HepG2 (cell line): ENCODE measurements around the gene MC1R. TPM values are rescaled to one million over a fixed set of nuclear protein-coding genes. Genes with fewer than 3 reads are reported as not detected.

Experiments used
- AKNA ChIP-seq: sonication (generic); formaldehyde crosslinking; IDR thresholded peaks from 2 replicates; pipeline ENCODE4 v1.4.0; 2020; ENCODE audit warnings: missing genetic modification reagents, borderline replicate concordance
- ATF4 ChIP-seq, 2 experiments: fragments of 450-650 bp in 1 of 2; sonication (generic) in 1 of 2; formaldehyde crosslinking; IDR thresholded peaks; 2 replicates each; pipeline versions ENCODE4 v1.5.0 to v1.8.0; 2020 to 2022; ENCODE audit warnings: mild to moderate bottlenecking in 1 of 2, missing genetic modification reagents in 1 of 2
- DRAP1 ChIP-seq: IDR thresholded peaks from 2 replicates; pipeline ENCODE4 v1.6.1; 2016; ENCODE audit warnings: missing genetic modification reagents, missing compliant biosample characterization
- FOXK1 ChIP-seq: sonication (generic); formaldehyde crosslinking; IDR thresholded peaks from 2 replicates; pipeline ENCODE4 v1.4.0; 2020; ENCODE audit warnings: low read depth, missing genetic modification reagents, borderline replicate concordance
- HDAC6 ChIP-seq: fragments of 200-600 bp; sonication (generic); IDR thresholded peaks from 2 replicates; pipeline ENCODE4 v1.7.0; 2017; ENCODE audit warnings: mild to moderate bottlenecking, antibody characterized with exemption, low read length, low read depth
- HMGXB4 ChIP-seq, 2 experiments: sonication (generic) in 1 of 2; formaldehyde crosslinking in 1 of 2; IDR thresholded peaks; 2 replicates each; pipeline versions ENCODE4 v1.4.0 to v1.6.1; 2018 to 2020; ENCODE audit warnings: missing genetic modification reagents in 2 of 2, borderline replicate concordance in 1 of 2, low read depth in 1 of 2, mild to moderate bottlenecking in 1 of 2, missing biosample characterization in 1 of 2
- HOXA9 ChIP-seq: sonication (generic); formaldehyde crosslinking; IDR thresholded peaks from 2 replicates; pipeline ENCODE4 v1.8.1; 2022; ENCODE audit warnings: missing genetic modification reagents, mild to moderate bottlenecking, moderate library complexity, borderline replicate concordance
- MXD4 ChIP-seq: IDR thresholded peaks from 2 replicates; pipeline ENCODE4 v1.6.1; 2016; ENCODE audit warnings: mild to moderate bottlenecking, missing biosample characterization, missing genetic modification reagents
- PHB2 ChIP-seq: fragments of 450-650 bp; IDR thresholded peaks from 2 replicates; pipeline ENCODE4 v1.6.1; 2018; ENCODE audit not compliant: partially characterized antibody
- SMAD1 ChIP-seq: sonication (generic); formaldehyde crosslinking; IDR thresholded peaks from 2 replicates; pipeline ENCODE4 v1.4.0; 2020; ENCODE audit warnings: missing genetic modification reagents, low read depth, mild to moderate bottlenecking, borderline replicate concordance
- SP140L ChIP-seq: sonication (generic); formaldehyde crosslinking; IDR thresholded peaks from 2 replicates; pipeline ENCODE4 v1.4.0; 2020; ENCODE audit warnings: missing genetic modification reagents, borderline replicate concordance
- ZEB1 ChIP-seq: IDR thresholded peaks from 2 replicates; pipeline ENCODE4 v1.6.1; 2012; ENCODE audit warnings: mild to moderate bottlenecking, low read depth, inconsistent platforms; ENCODE audit not compliant: insufficient replicate concordance
- ZFP82 ChIP-seq: sonication (generic); formaldehyde crosslinking; IDR thresholded peaks from 2 replicates; pipeline ENCODE4 v1.5.1; 2020; ENCODE audit warnings: mild to moderate bottlenecking, missing genetic modification reagents, borderline replicate concordance
- ZNF121 ChIP-seq: sonication (generic); formaldehyde crosslinking; IDR thresholded peaks from 2 replicates; pipeline ENCODE4 v1.5.0; 2020; ENCODE audit warnings: mild to moderate bottlenecking, missing genetic modification reagents
- ZNF331 ChIP-seq: sonication (generic); formaldehyde crosslinking; IDR thresholded peaks from 2 replicates; pipeline ENCODE4 v1.4.0; 2020; ENCODE audit warnings: missing genetic modification reagents
- ZNF562 ChIP-seq: sonication (generic); formaldehyde crosslinking; IDR thresholded peaks from 2 replicates; pipeline ENCODE4 v1.8.0; 2022; ENCODE audit warnings: missing genetic modification reagents, borderline replicate concordance
- ZNF570 ChIP-seq: sonication (generic); formaldehyde crosslinking; IDR thresholded peaks from 2 replicates; pipeline ENCODE4 v1.4.0; 2020; ENCODE audit warnings: mild to moderate bottlenecking, missing genetic modification reagents, borderline replicate concordance
- ZNF629 ChIP-seq: sonication (generic); formaldehyde crosslinking; conservative IDR thresholded peaks from 2 replicates; pipeline ENCODE4 v1.5.0; 2020; ENCODE audit warnings: missing genetic modification reagents
- ZNF790 ChIP-seq: sonication (generic); formaldehyde crosslinking; IDR thresholded peaks from 2 replicates; pipeline ENCODE4 v1.8.0; 2022; ENCODE audit warnings: missing genetic modification reagents, mild to moderate bottlenecking, borderline replicate concordance
- polyA plus RNA-seq, 8 experiments: library from polyadenylated mRNA; depleted of rRNA in 3 of 8; stranded (reverse) in 7 of 8; unstranded in 1 of 8; fragments of >200 nt; fragmentation: Illumina TruSeq in 4 of 8; extraction: Trizol in 4 of 8; gene quantifications; 2 replicates each; pipeline versions ENCODE4 v1.2.1 to v1.2.3, GENCODE V29; 2011 to 2016; ENCODE audit warnings: low read depth in 4 of 8, missing spikeins in 1 of 8, mixed read lengths in 1 of 8; ENCODE audit not compliant: insufficient read depth in 1 of 8
- total RNA-seq, 5 experiments: library from RNA; depleted of rRNA; stranded (reverse); fragments of >200 nt; fragmentation: Illumina TruSeq; extraction: Trizol; gene quantifications; 2 replicates each; pipeline ENCODE4 v1.2.3, GENCODE V29; 2016; ENCODE audit warnings: low read depth in 1 of 5

Gene MC1R
- total and polyA plus RNA-seq, 2 of the 13 experiments (the other 11 are each of a cell fraction or from before 2014, with no cell fraction given), result 9.1 to 14.8 TPM

- TF ChIP-seq HMGXB4 (CRISPR knock-in tag; IDR thresholded peaks at IDR 0.05; ENCODE audit: borderline replicate concordance in 1 of 2, low read depth in 1 of 2), result peak in 1 of 2 experiments; percentile 78; a peak in 2 of 4 replicates
- TF ChIP-seq AKNA (CRISPR knock-in tag), result peak; percentile 93
- no peak for TF ChIP-seq HDAC6
- peak; percentile 22; the same call in 1 of the 2 replicates for TF ChIP-seq DRAP1
- TF ChIP-seq ZNF790 (CRISPR knock-in tag), result no peak; the same call in 1 of the 2 replicates
- peak; percentile 66; the same call in 1 of the 2 replicates for TF ChIP-seq SMAD1
- no peak for TF ChIP-seq SP140L (CRISPR knock-in tag)
- peak; percentile 39 for TF ChIP-seq ZEB1
- peak; percentile 62; the same call in 1 of the 2 replicates for TF ChIP-seq MXD4 (CRISPR knock-in tag)
- TF ChIP-seq ZNF121, result peak; percentile 66; the same call in 1 of the 2 replicates
- TF ChIP-seq ZNF570, result no peak; the same call in 1 of the 2 replicates
- peak; percentile 18; the same call in 1 of the 2 replicates for TF ChIP-seq ZNF331 (CRISPR knock-in tag)
- no peak for TF ChIP-seq PHB2
- TF ChIP-seq HOXA9, result no peak; the same call in 1 of the 2 replicates
- TF ChIP-seq ZNF562 (CRISPR knock-in tag), result no peak
- no peak; a peak in 1 of 4 replicates for TF ChIP-seq ATF4 (CRISPR knock-in tag; IDR thresholded peaks at IDR 0.05)
- TF ChIP-seq FOXK1, result peak; percentile 27; the same call in 1 of the 2 replicates
- TF ChIP-seq ZNF629 (CRISPR knock-in tag), result no peak; the same call in 1 of the 2 replicates
- TF ChIP-seq ZFP82 (CRISPR knock-in tag), result no peak; the same call in 1 of the 2 replicates
Measured at GRCh38 chr16:89873109-89873971, 45.3 kb upstream of the MC1R start, which contains the start of gene TCF25 (continued).
